G401.6 (cell line): ENCODE results near the gene TMEM119.
"Not testable (repeated sequence)": the region's sequence is repeated elsewhere in the genome, so short reads cannot be mapped to it uniquely, and the experiment has no call there.

Source experiments
- FAIRE-seq: peaks from 2 replicates; lab custom pipeline; 2012; peaks lifted over from hg19 to GRCh38; lab: Jason Lieb, UNC

The TMEM119 gene

DNA sequence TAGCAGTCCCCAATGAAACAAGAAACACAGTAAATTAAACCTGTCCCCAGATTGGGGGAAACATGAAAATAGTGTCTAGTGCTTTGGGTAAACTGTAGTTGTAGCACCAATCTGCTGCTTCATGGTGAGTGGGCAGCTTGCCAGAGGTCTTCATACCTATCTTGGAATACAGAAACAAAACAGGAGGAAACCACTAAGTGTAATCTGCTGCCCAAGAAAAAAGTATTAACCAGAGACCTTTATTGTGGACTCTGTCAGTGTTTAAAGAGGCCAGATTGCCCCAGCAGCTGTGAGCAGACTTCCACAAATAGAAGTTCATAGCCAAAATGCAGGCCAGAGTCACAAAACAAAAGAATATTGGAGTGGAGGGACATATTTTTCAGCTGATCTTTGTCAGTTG, 33.2 kb downstream of the TMEM119 start:
- no peak for FAIRE-seq

DNA sequence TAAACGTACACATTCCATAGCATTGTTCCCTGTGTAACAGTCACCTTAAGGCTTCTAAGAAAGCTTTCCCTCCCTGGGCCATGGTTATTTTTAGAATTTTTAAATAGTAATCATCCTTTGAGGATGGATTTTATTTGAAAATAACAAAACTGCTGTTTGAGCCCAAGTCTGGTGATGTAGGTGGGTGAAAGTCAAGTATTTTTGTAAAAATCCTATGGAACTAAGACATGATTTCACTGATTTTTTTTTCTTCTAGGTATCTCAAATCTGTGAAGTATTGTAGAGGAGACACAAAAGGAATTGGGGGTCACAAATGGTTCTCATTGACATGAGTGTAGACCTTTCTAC, 34.1 kb downstream of the TMEM119 start:
- FAIRE-seq = no peak

DNA sequence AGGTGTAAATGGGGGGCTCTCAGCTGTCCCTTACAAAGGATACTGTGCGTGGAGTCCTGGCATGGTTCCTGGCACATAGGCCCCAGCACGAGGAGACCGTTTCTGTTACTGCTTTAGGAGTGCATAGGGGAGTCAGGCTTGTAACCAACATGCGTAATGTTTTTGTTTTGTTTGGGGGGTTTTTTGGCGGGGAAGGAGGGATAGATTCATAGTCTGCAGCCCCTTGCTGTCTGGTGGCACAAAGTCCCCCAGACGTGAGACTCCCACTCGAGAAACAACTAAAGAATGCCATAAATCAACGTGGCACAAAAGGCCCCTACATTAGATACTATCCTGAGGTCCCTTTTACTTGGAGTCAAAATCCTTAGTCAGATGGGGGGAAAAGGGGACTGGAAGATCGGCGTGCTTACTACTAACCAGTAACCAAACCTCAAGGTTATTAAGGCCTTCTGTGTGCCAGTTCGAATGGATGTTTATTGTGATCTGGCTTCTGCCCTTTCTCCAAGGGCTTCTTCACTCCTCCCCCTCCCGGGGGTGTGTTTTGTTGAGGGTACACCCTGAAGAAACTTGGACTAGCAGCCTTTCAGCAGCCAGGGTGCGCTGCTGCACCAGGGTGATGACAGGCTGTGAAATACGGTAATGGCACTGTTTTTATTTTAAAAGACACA, 34.6 kb downstream of the TMEM119 start:
- FAIRE-seq = peak; percentile 93

DNA sequence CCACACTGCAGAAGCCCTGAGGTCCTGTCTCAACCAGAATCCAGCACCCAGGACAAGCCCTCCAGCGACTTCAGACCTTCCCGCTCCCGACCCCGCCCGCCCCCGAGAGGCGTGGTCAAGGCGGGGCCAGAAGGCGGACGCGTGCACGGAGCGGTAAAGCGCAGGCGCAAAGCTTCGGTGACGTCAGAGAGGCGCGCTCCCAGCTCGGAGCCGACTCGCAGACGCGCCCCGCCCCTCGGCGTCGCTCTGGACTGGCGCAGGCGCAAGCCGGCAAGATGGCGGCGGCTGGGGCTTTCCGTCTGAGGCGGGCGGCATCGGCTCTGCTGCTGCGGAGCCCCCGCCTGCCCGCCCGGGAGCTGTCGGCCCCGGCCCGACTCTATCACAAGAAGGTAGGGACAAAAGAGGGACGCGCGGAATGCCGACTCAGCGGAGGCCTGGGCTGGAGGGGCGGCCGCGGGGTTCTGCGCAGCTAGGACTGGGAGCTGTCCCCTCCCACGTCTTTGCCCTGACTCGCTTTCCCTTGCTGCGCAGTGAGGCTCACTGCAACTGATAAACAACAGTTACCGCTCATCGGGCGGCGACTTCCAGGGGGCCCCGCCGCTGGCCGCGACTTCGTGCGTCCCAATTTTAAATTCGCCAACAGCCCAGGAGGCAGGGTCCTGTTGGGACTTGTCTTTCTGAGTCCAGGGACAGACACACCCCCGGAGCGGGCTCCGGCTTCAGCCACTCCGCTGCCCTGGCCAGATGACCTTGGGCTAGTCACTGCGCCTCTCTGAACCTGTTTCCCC, 35.3 kb downstream of the TMEM119 start, which contains the start of gene ISCU:
Gene ISCU, plus strand, starts transcription at position 249 of the 788 bp plus-strand sequence. Its CDS starts 27 bp downstream, at position 276.
- FAIRE-seq = no peak

DNA sequence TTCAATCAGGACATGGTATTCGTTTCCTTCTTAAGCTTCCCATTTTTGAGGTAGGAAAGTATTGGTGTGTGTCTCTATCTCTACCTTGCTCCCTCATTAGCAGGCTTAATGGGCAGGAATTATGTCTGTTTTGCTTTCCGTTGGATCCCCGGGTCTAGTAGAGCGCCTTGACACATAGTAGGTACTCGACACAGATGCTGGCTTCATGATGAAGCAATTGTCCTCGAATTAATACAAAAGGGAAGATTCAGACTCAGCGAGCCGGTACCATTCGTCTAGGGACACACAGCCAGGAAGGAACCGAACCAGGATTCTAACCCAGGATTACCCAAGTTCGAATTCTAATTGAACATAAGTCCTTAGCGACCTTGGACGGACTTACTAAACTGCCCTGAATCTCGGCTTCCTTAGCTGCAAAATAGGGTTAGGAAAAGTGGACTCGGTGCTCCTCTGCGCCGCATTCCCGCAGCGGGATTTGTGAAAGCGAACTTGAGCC, 36.0 kb downstream of the TMEM119 start:
- no peak for FAIRE-seq

DNA sequence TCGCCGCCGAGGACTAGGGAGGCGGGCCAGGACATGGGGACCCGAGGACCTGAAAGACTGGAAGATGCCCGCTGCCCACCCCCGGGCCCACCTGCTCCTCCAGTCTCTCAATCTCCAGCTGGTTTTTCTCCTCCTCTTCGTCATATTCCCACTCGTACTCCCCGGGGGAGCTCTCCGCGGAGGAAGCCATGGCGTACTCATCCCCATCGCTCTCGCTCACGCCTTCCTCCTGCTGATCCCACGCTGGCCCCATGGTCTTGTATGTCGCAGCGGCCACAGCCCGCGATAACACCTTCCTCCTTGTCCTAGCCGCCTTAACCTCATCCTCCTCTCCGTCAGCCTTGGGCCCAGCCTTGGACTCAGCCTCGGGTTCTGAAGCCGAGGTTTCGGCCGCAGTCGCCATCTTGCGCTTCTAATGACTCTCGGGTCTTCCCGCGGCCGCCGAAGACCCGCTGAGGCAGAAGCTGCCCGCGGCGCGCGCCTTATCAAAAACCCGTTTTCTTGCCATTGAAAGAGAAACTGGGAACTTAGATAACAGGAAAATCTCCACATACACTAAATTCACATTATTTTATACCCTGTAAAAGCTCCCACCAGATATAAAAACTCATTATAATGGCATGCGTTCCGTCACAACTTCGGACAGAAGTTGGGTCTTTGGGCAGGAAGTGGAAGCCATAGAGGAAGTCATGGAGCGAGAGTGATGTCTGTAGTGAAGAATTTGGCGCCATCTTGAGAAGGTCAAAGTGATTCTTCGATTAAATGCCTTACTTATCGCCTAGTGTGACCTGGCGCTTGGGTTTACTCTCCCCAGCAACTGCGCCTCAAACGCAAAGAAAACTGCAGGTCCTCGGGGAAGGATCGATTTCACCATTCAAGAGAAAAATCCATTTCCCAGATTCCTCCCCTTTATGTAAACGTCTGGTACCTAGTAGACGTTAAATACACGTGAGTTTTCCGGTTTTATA, 36.8 kb downstream of the TMEM119 start, which contains the start of gene SART3:
Gene SART3, minus strand, starts transcription at position 422 of the 968 bp plus-strand sequence. Its CDS starts 19 bp downstream, at position 403.
- peak; percentile 73 for FAIRE-seq

DNA sequence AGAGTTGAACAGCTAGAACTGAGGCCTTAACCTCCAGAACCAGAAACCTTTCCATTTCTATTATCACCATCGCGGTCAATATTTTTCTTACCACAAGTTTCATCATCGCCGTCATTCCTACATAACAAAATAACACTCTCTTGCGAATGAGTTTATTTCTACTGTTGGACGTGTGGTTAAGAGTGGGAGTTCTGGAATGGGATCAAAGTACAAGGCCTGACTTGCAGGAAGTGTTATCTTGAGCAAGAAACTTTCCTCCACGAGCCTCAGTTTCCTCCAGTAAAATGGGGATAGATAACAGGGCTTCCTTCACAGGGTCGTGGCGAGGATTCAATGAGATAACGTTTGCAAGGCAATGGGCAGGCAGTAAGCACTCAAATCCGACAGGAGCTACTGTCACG, 37.6 kb downstream of the TMEM119 start:
- no peak for FAIRE-seq

DNA sequence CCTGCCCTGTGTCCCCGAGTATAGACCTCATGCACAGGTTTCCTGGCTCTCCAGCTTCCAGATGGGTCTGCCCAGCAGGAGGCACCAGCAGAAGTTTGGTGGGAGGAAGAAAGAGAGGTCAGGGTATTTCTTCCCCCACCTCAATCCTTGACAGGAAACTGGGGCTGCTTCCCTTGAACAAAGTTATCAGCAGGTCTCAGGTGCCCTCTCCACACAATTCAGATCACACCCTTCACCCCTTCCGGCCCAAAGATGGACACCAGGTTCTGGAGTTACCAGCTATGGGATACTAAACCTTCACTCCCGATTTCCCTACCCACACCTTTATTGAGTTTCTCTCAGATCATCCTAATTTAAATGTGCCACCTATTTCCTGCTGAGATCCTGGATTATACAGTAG, 38.1 kb downstream of the TMEM119 start:
- no peak for FAIRE-seq

DNA sequence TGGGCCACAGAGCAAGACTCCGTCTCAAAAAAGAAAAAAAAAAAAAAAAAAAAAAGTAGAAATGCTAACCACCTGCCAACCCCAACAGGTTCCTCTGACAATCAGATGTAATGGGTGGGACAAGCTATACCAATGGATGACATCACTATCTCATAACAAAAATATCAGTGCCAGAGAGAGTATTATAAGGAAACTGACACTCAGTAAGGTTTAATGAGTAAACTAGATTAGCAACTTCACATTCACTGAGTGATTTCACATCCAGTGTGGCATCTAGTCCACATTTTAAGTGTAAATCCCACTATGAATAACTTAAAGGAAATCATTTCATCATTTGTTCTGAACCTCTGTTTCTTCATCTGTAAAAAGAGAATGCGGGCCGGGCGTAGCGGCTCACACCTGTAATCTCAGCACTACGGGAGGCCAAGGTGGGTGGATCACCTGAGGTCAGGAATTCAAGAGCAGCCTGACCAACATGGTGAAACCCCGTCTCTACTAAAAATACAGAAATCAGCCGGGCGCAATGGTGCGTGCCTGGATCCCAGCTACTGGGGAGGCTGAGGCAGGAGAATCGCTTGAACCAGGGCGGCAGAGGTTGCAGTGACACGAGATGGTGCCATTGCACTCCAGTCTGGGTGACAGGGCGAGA, 38.8 kb downstream of the TMEM119 start:
- FAIRE-seq = no peak

DNA sequence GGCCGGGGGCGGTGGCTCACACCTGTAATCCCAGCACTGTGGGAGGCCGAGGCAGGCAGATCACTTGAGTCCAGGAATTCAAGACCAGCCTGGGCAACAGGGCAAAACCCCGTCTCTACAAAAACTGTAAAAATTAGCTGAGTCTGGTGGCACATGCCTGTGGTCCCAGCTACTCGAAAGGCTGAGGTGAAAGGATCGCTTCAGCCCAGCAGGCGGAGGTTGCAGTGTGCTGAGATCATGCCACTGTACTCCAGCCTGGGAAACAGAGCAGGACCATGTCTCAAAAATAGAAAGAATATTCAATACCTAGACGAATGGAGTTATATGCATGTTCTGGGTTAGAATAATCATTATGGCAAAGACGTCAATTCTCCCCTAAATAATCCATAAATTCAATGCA, 42.5 kb downstream of the TMEM119 start:
- FAIRE-seq = not testable (repeated sequence)

DNA sequence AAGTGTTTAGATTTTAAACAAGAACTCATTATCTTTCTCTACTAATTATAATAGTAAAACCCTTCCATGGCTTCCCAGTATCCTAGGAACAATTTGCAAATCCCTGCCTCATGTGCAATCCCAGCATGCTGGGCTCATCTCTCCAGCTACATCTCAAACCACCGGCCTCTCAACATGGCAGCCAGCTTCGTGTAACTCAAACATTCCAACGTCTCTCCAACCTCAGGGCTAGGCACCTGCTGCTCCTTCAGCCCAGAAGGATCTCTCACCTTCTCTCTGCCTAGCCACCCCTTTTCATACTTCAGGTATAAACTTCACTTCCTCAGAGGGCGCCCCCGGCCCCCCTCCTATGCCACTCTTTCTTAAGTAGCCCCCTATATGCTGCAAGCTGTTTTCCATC, 44.1 kb downstream of the TMEM119 start:
- no peak for FAIRE-seq

DNA sequence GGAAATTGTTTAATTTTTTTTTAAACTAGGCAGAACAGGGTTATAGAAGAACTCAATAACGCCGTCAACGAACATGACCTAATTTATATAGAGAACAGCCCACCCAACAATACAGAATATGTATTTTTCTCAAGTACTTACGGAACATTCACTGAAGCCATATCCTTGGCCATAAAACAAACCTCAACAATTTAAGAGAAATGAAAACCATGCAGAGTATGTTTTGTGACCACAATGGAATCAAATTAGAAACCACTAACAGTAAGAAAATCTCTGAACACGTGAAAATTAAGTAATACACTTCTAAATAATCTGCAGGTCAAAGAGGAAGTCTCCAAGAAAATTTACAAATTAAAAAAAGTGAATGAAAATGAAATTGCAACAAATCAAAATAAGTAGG, 46.3 kb downstream of the TMEM119 start:
- FAIRE-seq = no peak

DNA sequence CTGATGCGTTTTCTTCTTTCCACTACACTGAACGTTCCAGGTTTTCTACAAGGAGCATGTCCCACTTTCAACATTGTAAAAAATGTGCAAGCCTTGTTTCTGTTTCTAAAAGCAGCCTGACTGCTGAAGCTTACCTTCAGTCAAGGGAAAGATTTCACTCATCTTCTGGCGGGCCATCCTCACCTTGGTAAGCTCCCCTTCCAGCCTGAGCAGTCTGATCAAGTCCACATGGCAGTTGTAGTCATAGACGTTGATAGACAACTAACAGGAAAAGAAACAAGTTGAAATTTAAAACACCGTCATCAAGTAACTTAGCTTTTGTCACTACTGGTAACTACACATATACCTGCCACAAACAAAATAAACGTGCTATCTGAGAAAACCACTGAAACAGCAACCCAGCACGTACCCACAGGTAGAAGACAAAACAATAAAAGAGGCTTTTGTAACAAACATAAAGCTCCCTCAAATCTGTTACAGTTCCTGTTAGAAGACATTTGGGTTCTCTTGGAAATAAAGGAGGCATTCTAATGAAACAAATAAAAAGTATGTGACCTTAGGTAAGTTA, 48.8 kb downstream of the TMEM119 start:
- FAIRE-seq = no peak

DNA sequence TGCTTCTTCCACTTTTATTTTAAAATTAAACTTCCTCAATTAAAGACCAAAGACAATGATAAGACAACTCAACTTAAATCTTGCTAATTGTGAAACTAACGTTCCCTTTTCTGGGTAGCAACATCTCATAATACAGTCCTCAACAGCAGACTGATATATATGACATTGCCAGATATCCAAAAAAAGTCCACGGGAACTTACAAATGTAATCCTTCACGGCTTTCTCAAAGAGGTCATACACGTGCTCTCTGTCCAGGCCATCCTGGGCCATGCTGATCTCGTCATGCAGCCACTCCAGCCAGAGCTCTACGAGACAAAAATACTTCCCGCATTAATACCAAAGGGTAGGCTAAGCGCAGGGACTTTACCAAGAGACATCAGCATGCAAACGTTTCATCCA, 50.2 kb downstream of the TMEM119 start:
- no peak for FAIRE-seq

DNA sequence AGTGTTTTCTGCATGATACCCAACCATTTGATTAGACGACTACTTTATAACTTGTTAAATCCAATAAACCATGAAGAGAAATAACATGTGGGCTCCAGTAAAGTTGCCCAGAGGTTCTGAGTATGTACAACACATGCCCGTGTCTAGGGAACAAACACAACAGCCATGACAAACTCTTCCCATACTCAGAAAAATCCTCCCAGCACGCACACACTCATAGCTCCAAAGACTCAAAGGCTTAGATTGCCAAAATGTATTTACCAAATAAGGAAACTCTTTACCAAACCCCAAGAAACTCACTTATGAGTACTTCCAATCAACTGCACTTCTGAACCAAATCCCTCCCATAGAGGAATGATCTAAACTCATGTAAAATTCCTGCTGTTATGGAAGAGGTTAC, 54.2 kb downstream of the TMEM119 start:
- FAIRE-seq = no peak

DNA sequence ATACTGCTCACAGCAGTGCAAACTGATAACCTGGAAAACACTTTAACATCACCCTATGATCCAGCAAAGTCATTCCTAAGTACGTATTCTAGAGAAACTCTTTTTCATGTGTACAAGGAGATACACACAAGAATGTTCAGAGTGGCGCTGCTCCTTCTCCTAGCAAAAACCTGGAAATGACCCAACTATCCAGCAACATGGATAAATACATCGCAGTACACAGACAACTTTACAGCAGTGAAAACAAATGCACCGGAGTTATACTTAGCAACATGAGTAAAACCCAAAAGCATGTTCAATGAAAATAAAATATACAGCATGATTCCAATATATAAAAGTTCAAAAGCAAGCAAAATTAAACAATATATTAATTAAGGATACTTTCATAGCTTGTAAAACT, 55.6 kb downstream of the TMEM119 start:
- no peak for FAIRE-seq
